ENCODE results near the gene SPEN.

SPEN gene

DNA sequence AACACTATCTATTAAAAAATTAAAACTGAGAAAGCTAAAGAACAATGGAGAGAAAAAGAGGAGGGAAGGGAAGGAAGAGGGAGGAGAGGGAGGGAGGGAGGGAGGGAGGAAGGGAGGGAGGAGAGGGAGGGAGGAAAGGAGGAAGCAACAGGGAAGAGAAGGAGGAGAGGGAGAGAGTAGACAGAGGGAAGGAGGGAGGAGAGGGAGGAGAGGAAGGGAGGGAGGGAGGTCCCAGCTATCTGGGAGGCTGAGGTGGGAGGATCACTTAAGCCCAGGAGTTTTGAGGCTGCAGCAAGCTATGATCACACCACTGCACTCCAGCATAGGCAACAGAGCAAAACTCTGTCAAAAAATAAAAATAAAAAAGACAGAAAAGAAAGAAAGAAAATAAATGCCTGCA, 111.9 kb downstream of the SPEN start (continued):
- TF ChIP-seq WT1 (tag by site-specific recombination; IDR thresholded peaks at IDR 0.05) (peak; percentile 98), ZNF140 (tag by site-specific recombination; IDR thresholded peaks at IDR 0.05) (no peak), KLF17 (tag by site-specific recombination; IDR thresholded peaks at IDR 0.05) (peak; percentile 64), ZNF580 (tag by site-specific recombination; IDR thresholded peaks at IDR 0.05) (no peak), HOXA7 (CRISPR knock-in tag; IDR thresholded peaks at IDR 0.05; ENCODE audit: borderline replicate concordance) (no peak), SP3 (tag by site-specific recombination; IDR thresholded peaks at IDR 0.05) (peak; percentile 48), ZNF214 (tag by site-specific recombination; IDR thresholded peaks at IDR 0.05; ENCODE audit: borderline replicate concordance) (no peak), ZNF629 (tag by site-specific recombination; IDR thresholded peaks at IDR 0.05) (no peak), SALL2 (tag by site-specific recombination; IDR thresholded peaks at IDR 0.05; ENCODE audit: borderline replicate concordance) (no peak), ZNF501 (tag by site-specific recombination; IDR thresholded peaks at IDR 0.05) (no peak), ZNF664 (tag by site-specific recombination; IDR thresholded peaks at IDR 0.05) (no peak), ZNF549 (tag by site-specific recombination; IDR thresholded peaks at IDR 0.05) (no peak), ZNF366 (tag by site-specific recombination; conservative IDR thresholded peaks at IDR 0.05) (peak; percentile 68), ZNF23 (tag by site-specific recombination; IDR thresholded peaks at IDR 0.05; ENCODE audit: borderline replicate concordance) (no peak), SP2 (tag by site-specific recombination; IDR thresholded peaks at IDR 0.05) (peak; percentile 36), ZNF426 (tag by site-specific recombination; IDR thresholded peaks at IDR 0.05) (no peak), GLIS1 (tag by site-specific recombination; IDR thresholded peaks at IDR 0.05) (0 out of 2 replicates have a peak, but pooled peaks have one; percentile 9), ZNF157 (tag by site-specific recombination; IDR thresholded peaks at IDR 0.05) (no peak), ZXDB (tag by site-specific recombination; IDR thresholded peaks at IDR 0.05) (no peak)
- TF ChIP-seq, protein P1, sequence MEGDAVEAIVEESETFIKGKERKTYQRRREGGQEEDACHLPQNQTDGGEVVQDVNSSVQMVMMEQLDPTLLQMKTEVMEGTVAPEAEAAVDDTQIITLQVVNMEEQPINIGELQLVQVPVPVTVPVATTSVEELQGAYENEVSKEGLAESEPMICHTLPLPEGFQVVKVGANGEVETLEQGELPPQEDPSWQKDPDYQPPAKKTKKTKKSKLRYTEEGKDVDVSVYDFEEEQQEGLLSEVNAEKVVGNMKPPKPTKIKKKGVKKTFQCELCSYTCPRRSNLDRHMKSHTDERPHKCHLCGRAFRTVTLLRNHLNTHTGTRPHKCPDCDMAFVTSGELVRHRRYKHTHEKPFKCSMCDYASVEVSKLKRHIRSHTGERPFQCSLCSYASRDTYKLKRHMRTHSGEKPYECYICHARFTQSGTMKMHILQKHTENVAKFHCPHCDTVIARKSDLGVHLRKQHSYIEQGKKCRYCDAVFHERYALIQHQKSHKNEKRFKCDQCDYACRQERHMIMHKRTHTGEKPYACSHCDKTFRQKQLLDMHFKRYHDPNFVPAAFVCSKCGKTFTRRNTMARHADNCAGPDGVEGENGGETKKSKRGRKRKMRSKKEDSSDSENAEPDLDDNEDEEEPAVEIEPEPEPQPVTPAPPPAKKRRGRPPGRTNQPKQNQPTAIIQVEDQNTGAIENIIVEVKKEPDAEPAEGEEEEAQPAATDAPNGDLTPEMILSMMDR (tag by site-specific recombination; IDR thresholded peaks at IDR 0.05): no peak
- TF ChIP-seq, protein P2, sequence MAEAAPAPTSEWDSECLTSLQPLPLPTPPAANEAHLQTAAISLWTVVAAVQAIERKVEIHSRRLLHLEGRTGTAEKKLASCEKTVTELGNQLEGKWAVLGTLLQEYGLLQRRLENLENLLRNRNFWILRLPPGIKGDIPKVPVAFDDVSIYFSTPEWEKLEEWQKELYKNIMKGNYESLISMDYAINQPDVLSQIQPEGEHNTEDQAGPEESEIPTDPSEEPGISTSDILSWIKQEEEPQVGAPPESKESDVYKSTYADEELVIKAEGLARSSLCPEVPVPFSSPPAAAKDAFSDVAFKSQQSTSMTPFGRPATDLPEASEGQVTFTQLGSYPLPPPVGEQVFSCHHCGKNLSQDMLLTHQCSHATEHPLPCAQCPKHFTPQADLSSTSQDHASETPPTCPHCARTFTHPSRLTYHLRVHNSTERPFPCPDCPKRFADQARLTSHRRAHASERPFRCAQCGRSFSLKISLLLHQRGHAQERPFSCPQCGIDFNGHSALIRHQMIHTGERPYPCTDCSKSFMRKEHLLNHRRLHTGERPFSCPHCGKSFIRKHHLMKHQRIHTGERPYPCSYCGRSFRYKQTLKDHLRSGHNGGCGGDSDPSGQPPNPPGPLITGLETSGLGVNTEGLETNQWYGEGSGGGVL (tag by site-specific recombination; IDR thresholded peaks at IDR 0.05): peak; percentile 90

- peaks cover 15% of the 10 kb centered on the region for H3K4me1 ChIP-seq (ENCODE audit: control insufficient read depth, insufficient read depth, low read length)
- H3K9me3 ChIP-seq (ENCODE audit: control insufficient read depth, insufficient read depth, low read depth, low read length): no peaks in the 10 kb centered on the region
- peak; percentile 84 for TF ChIP-seq GFI1B (tag by site-specific recombination; IDR thresholded peaks at IDR 0.05)
- TF ChIP-seq ZNF433 (tag by site-specific recombination; IDR thresholded peaks at IDR 0.05; ENCODE audit: low read depth): no peak
- no peak overlapping the region for H3K4me3 ChIP-seq (ENCODE audit: low read depth, low read length)
- ChIA-PET POLR2A (no interaction called here), CTCF (interaction anchor here (0.8 to 3.4 kb wide), 6 partner anchors 8 to 168 kb away, joined by 3 to 16 read pairs (median 6); partner anchors contain the start of gene ZBTB17)
- H3K27ac ChIP-seq (ENCODE audit: extremely low read depth, low read depth, low read length): no peak overlapping the region
- H3K36me3 ChIP-seq (ENCODE audit: control insufficient read depth in 2 of 2, insufficient read depth in 1 of 2, low read length in 2 of 2): peaks cover 3 to 12% of the 10 kb centered on the region in 2 experiments; a peak in 2 of 3 replicates
These were observed 112.4 kb downstream of the SPEN start for GRCh38 chr1:15959827-15960446.
